AG04450 (cell line): Measurements from ENCODE around the gene TTC31. TPM values are rescaled to one million over a fixed set of nuclear protein-coding genes. Genes with fewer than 3 reads are reported as not detected.
A peak's percentile ranks its signal among the peaks of the same experiment; 100 is the strongest.

Source experiments
- CTCF ChIA-PET: fragments of 300-600, 350-600 bp; formaldehyde crosslinking; extraction: SDS; loops from one replicate; lab custom pipeline; 2022; ENCODE audit warnings: antibody characterized with exemption, inconsistent platforms; lab: Charles Lee
- POLR2A ChIA-PET: fragments of 350-600 bp; formaldehyde crosslinking; extraction: SDS; loops from one replicate; lab custom pipeline; 2021; ENCODE audit warnings: antibody characterized with exemption, inconsistent platforms; lab: Yijun Ruan, JAX
- DNase-seq: peaks from one replicate; pipeline ENCODE4 v3.0.0-alpha.2; 2011; ENCODE audit warnings: low read depth, low spot score
- H3K27ac ChIP-seq: one replicate; pipeline ENCODE4 v1.5.1; 2012; ENCODE audit warnings: low read depth, low read length, control low read depth
- H3K27me3 ChIP-seq: one replicate; pipeline ENCODE4 v1.6.0; 2012; ENCODE audit warnings: low read length; ENCODE audit not compliant: control insufficient read depth, insufficient read depth
- H3K4me3 ChIP-seq: 2 replicates; pipeline ENCODE4 v1.5.1; 2011; ENCODE audit warnings: mild to moderate bottlenecking, low read depth, low read length, control low read depth
- H3K9me3 ChIP-seq: 2 replicates; pipeline ENCODE4 v1.5.1; 2012; ENCODE audit warnings: low read length; ENCODE audit not compliant: control insufficient read depth, insufficient read depth
- CTCF ChIP-seq: IDR thresholded peaks from 2 replicates; pipeline ENCODE4 v1.5.1; 2011; ENCODE audit warnings: low read depth, low read length, control low read depth, inconsistent platforms
- polyA plus RNA-seq: library from polyadenylated mRNA; depleted of rRNA; stranded (reverse); fragments of >200 nt; gene quantifications from 2 replicates; pipeline ENCODE4 v1.2.3, GENCODE V29; 2011

TTC31 gene
- polyA plus RNA-seq, 1 experiment: 16.4 TPM

GRCh38 chr2:74439373-74439772 is 43.5 kb upstream of the TTC31 start:
- ChIA-PET POLR2A (interaction anchor here (0.6 to 1.8 kb wide), 4 partner anchors 16 to 93 kb away, joined by 3 to 7 read pairs (median 6); partner anchors contain the start of genes INO80B and WBP1), CTCF (interaction anchor here (1.0 to 2.0 kb wide), 2 partner anchors 30 to 48 kb away, joined by 3 to 7 read pairs; no protein-coding TSS in a partner anchor)
- peak overlapping the region; percentile 64 for H3K4me3 ChIP-seq
- no peak for TF ChIP-seq CTCF
- no peak for DNase-seq
- H3K27me3 ChIP-seq: peaks cover 16% of the 10 kb centered on the region
- H3K27ac ChIP-seq: no peak overlapping the region
- H3K9me3 ChIP-seq: peaks cover 11% of the 10 kb centered on the region; the same call in 1 of the 2 replicates

GRCh38 chr2:74439803-74440377 is 43.0 kb upstream of the TTC31 start:
- no peak for TF ChIP-seq CTCF
- DNase-seq: no peak
- Histone ChIP-seq H3K27me3 (peaks cover 16% of the 10 kb centered on the region), H3K4me3 (peak overlapping the region; percentile 64), H3K27ac (peak overlapping the region; percentile 75), H3K9me3 (peaks cover 11% of the 10 kb centered on the region; the same call in 1 of the 2 replicates)
- CTCF ChIA-PET: interaction anchor here (1.0 to 2.0 kb wide), 3 partner anchors 31 to 92 kb away, joined by 3 to 7 read pairs (median 3); no protein-coding TSS in a partner anchor
- POLR2A ChIA-PET: interaction anchor here (0.6 to 1.8 kb wide), 7 partner anchors 12 to 92 kb away, joined by 3 to 7 read pairs (median 4); partner anchors contain the start of genes INO80B and WBP1

- H3K27ac ChIP-seq: peak overlapping the region; percentile 75
- H3K27me3 ChIP-seq: peaks cover 21% of the 10 kb centered on the region
- DNase-seq: no peak
- POLR2A ChIA-PET: interaction anchor here (0.6 to 1.8 kb wide), 6 partner anchors 12 to 91 kb away, joined by 3 to 7 read pairs (median 4); partner anchors contain the start of genes INO80B and WBP1
- H3K4me3 ChIP-seq: peak overlapping the region; percentile 64
- CTCF ChIA-PET: interaction anchor here (1.0 to 1.3 kb wide), 2 partner anchors 32 to 92 kb away, joined by 3 read pairs; no protein-coding TSS in a partner anchor
- peaks cover 11% of the 10 kb centered on the region; the same call in 1 of the 2 replicates for H3K9me3 ChIP-seq
- 0 out of 2 replicates have a peak, but pooled peaks have one; percentile 24 for TF ChIP-seq CTCF
Measured at GRCh38 chr2:74440378-74441169, 42.3 kb upstream of the TTC31 start.

- no peak overlapping the region for H3K4me3 ChIP-seq
- DNase-seq: no peak
- CTCF ChIA-PET: interaction anchor here (1.3 kb wide), 1 partner anchor 91 kb away, joined by 3 read pairs; no protein-coding TSS in a partner anchor
Measured at GRCh38 chr2:74441170-74441689, 41.7 kb upstream of the TTC31 start.

More at GRCh38 chr2:74441170-74441689, 41.7 kb upstream of the TTC31 start:
- Histone ChIP-seq H3K27ac (no peak overlapping the region), H3K27me3 (peaks cover 22% of the 10 kb centered on the region), H3K9me3 (peaks cover 11% of the 10 kb centered on the region; the same call in 1 of the 2 replicates)
- POLR2A ChIA-PET: interaction anchor here (1.8 kb wide), 1 partner anchor 17 kb away, joined by 7 read pairs; the partner anchor contains the start of gene WBP1
- no peak for TF ChIP-seq CTCF
